NT2/D1 (cell line): ENCODE results near the gene DIRAS1.
A peak's percentile ranks its signal among the peaks of the same experiment; 100 is the strongest.

Experiments used
- DNase-seq: peaks from one replicate; pipeline ENCODE4 v3.0.0-alpha.2; 2011; ENCODE audit warnings: low read depth, low spot score
- H3K27me3 ChIP-seq: 2 replicates; pipeline ENCODE4 v1.6.0; 2011; ENCODE audit warnings: mild to moderate bottlenecking; ENCODE audit not compliant: insufficient read length, insufficient read depth
- H3K36me3 ChIP-seq: 2 replicates; pipeline ENCODE4 v1.6.1; 2011; ENCODE audit warnings: mild to moderate bottlenecking, low read length, mixed read lengths; ENCODE audit not compliant: insufficient read depth, insufficient read length
- H3K4me1 ChIP-seq: 2 replicates; pipeline ENCODE4 v1.5.1; 2011; ENCODE audit not compliant: insufficient read depth, insufficient read length
- H3K4me3 ChIP-seq: 2 replicates; pipeline ENCODE4 v1.5.1; 2011; ENCODE audit warnings: low read depth; ENCODE audit not compliant: insufficient read length
- H3K9ac ChIP-seq: 2 replicates; pipeline ENCODE4 v1.6.0; 2011; ENCODE audit warnings: low read depth; ENCODE audit not compliant: insufficient read length
- H3K9me3 ChIP-seq: 2 replicates; pipeline ENCODE4 v1.5.1; 2011; ENCODE audit warnings: mild to moderate bottlenecking, low read length; ENCODE audit not compliant: insufficient read depth
- SUZ12 ChIP-seq: IDR thresholded peaks from 2 replicates; pipeline ENCODE4 v1.6.1; 2011; ENCODE audit not compliant: insufficient read length, insufficient read depth; ENCODE audit errors: extremely low read depth
- YY1 ChIP-seq: IDR thresholded peaks from 2 replicates; pipeline ENCODE4 v1.6.1; 2011; ENCODE audit not compliant: insufficient read length, insufficient read depth
- ZNF274 ChIP-seq: IDR thresholded peaks from 2 replicates; pipeline ENCODE4 v1.6.1; 2011; ENCODE audit warnings: mild to moderate bottlenecking, low read depth, low read length

DIRAS1 gene

DNA sequence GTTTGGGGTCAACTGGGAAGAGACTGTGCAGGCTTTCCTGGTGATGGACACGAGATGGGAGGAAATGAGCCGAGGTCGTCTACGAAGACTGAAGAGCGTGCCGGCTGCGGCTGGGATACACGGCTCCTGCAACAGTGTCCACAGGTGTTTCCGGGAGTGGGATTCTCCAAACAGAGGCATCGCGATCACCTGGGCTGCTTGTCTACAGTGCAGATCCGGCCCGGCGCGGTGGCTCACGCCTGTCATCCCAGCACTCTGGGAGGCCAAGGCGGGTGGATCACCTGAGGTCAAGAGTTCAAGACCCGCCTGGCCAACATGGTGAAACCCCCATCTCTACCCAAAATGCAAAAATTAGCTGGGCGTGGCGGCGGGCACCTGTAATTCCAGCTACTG is 30.3 kb upstream of the DIRAS1 start:
- peaks cover 10% of the 10 kb centered on the region for H3K27me3 ChIP-seq
- no peak for DNase-seq
- H3K9ac ChIP-seq: no peak overlapping the region
- TF ChIP-seq SUZ12: no peak
- no peak for TF ChIP-seq ZNF274
- TF ChIP-seq YY1: no peak
- no peak overlapping the region for H3K4me3 ChIP-seq
- peaks cover 36% of the 10 kb centered on the region for H3K36me3 ChIP-seq
- H3K4me1 ChIP-seq: peaks cover 3% of the 10 kb centered on the region
- no peaks in the 10 kb centered on the region for H3K9me3 ChIP-seq

DNA sequence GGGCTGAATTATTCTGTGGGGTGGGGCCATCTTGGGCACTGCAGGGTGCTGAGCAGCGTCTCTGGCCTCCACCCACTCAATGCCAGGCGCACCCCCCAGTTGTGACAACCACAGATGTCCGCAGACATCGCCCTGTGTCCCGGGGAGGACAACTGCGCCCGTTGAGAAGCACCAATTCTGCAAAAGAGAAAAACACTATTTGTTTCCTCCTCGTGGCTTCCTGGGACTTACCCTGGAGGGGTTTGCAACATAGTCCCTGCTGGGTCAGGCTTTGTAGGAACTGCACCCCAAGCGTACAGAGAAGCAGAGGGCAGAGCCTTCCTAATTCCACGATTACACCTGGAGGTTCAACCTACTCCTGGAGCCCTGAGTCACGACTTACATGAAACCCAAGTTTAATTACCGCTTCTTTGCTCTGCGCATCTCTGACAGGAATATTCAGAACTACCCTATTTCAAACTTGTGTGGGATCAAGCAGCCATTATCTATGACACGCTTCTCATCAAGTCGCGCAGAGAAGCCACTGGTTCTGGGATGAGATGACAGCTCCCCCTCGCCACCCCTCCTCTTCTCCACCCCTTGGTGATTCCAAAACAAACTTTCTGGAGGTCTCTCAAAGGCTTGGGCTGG is 29.8 kb upstream of the DIRAS1 start:
- no peak for DNase-seq
- peaks cover 32% of the 10 kb centered on the region for H3K36me3 ChIP-seq
- no peak for TF ChIP-seq ZNF274
- TF ChIP-seq YY1: no peak
- TF ChIP-seq SUZ12: no peak
- peaks cover 10% of the 10 kb centered on the region for H3K27me3 ChIP-seq
- no peak overlapping the region for H3K4me3 ChIP-seq
- no peaks in the 10 kb centered on the region for H3K9me3 ChIP-seq
- H3K9ac ChIP-seq: no peak overlapping the region
- H3K4me1 ChIP-seq: peaks cover 3% of the 10 kb centered on the region

- Histone ChIP-seq H3K4me3 (no peak overlapping the region), H3K27me3 (peaks cover 30% of the 10 kb centered on the region), H3K9me3 (no peaks in the 10 kb centered on the region), H3K9ac (no peak overlapping the region), H3K4me1 (peaks cover 3% of the 10 kb centered on the region), H3K36me3 (no peaks in the 10 kb centered on the region)
- TF ChIP-seq SUZ12 (no peak), YY1 (no peak), ZNF274 (no peak)
- no peak for DNase-seq
These were observed 26.2 kb upstream of the DIRAS1 start for GRCh38 chr19:2747349-2747748.

DNA sequence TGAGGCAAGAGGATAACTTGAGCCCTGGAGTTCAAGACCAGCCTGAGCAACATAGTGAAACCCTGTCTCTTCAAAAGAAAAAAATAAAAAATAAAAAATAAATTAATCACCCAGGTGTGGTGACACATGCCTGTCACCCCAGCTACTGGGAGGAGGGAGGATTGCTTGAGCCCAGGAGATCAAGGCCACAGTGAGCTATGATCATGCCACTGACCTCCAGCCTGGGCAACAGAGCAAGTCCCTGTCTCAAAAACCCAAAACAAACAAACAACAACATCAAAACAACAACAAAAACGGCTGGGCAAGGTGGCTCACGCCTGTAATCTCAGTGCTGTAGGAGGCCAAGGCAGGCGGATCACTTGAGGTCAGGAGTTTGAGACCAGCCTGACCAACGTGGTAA is 22.9 kb upstream of the DIRAS1 start:
- TF ChIP-seq ZNF274 (no peak), YY1 (no peak), SUZ12 (no peak)
- Histone ChIP-seq H3K9ac (no peak overlapping the region), H3K36me3 (no peaks in the 10 kb centered on the region), H3K27me3 (peaks cover 47% of the 10 kb centered on the region), H3K9me3 (no peaks in the 10 kb centered on the region), H3K4me1 (peaks cover 4% of the 10 kb centered on the region), H3K4me3 (no peak overlapping the region)
- DNase-seq: no peak

DNA sequence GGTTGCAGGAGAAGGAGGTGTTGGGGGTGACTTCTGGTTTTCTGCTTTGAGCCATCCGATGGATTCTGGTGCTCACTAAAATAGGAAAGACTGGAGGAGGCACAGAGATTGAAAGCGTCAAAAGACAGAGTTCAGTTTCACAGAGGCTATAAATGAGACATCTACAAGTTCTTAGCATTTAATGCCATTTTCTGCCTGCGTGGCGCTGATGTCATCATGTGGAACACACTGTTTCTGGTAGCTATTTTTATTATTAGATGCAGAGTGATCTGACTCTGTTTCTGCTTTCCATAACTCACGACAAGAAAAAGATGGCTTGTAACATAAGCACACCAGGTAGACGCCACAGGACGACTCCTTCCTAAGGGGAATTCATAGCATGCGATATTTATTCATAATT is 21.9 kb upstream of the DIRAS1 start:
- Histone ChIP-seq H3K36me3 (no peaks in the 10 kb centered on the region), H3K9ac (no peak overlapping the region), H3K27me3 (peaks cover 40% of the 10 kb centered on the region), H3K4me3 (no peak overlapping the region), H3K4me1 (peaks cover 2% of the 10 kb centered on the region), H3K9me3 (no peaks in the 10 kb centered on the region)
- DNase-seq: no peak
- no peak for TF ChIP-seq YY1
- TF ChIP-seq SUZ12: no peak
- TF ChIP-seq ZNF274: no peak

DNA sequence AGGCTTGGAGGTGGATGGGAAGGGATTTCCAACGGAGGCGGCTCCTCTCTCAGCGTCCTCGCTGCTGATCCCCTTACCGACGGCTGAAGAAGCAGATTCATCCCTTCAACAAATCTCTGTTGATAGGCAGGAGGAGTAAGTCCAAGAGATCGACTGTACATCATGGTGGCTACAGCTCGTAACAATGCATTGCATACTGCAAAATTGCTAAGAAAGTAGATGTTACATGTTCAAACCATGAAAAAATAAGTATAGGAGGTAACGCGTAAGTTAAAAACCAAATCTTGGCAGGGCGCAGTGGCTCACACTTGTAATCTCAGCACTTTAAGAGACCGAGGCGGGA is 19.1 kb upstream of the DIRAS1 start:
- H3K9me3 ChIP-seq: no peaks in the 10 kb centered on the region

DNA sequence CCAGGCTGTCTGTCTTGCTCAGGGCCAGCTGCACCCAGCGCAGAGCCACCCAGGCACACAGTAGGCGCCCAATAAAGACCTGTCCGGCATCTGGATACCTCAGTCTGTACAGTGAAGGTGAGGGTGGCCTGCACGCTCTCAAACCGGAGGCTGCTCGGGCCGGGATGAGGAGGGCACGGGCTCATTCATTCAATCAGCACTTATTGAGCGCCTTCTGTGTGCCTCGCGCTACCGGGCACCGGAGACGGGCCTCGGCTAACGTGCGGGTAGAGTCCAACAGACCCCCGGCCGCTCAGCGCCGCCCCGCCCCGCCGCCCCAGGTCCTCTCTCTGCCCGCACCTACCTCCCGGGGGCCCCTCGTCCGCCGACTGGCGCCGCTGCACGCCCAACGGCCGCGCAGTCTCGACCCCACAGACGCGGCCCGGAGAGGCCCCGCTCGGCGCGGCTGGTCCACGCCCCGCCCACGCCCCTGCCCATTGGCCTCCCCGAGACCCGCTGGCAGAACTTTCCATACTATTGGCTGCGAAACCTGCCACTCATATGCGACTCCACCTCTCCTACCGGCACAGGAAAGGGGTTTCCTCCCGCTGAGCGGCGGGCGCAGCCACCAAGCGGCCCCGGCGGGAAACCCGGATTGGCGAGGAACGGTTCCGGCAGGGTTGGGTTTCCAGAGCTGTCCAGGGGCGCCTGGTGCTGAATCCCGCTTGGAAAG is 18.6 kb upstream of the DIRAS1 start, which contains the start of gene SLC39A3:
SLC39A3 (minus strand) TSS at position 416 of the 712 bp plus-strand sequence. CDS start 2,760 bp downstream, outside the sequence.
- TF ChIP-seq YY1 (no peak), ZNF274 (no peak), SUZ12 (no peak)
- peaks cover 6% of the 10 kb centered on the region for H3K4me1 ChIP-seq

More for the DNA sequence above, 19.1 kb upstream of the DIRAS1 start:
- Histone ChIP-seq H3K4me3 (no peak overlapping the region), H3K36me3 (peaks cover 20% of the 10 kb centered on the region), H3K27me3 (peaks cover 37% of the 10 kb centered on the region), H3K4me1 (peaks cover 2% of the 10 kb centered on the region), H3K9ac (no peak overlapping the region)
- no peak for TF ChIP-seq YY1
- no peak for TF ChIP-seq ZNF274
- TF ChIP-seq SUZ12: no peak
- DNase-seq: no peak

More for the DNA sequence above, 18.6 kb upstream of the DIRAS1 start, which contains the start of gene SLC39A3:
- H3K36me3 ChIP-seq: peaks cover 25% of the 10 kb centered on the region
- H3K4me3 ChIP-seq: peak within 1 kb of the TSS; percentile 98
- no peaks in the 10 kb centered on the region for H3K9me3 ChIP-seq
- peaks cover 37% of the 10 kb centered on the region for H3K27me3 ChIP-seq
- peak within 1 kb of the TSS; percentile 96 for H3K9ac ChIP-seq
- peak; percentile 98 for DNase-seq
